IMR-90 (cell line): ENCODE measurements around the gene CEP104. TPM values are rescaled to one million over a fixed set of nuclear protein-coding genes. Genes with fewer than 3 reads are reported as not detected.

Experiments
- ATAC-seq: fragments of 200-7000 bp; cut with Tn5 transposase; 2 replicates; pipeline ENCODE4 v1.9.1; 2020; ENCODE audit warnings: low read depth, mild to moderate bottlenecking, moderate library complexity
- BruUV-seq: library from RNA; stranded (reverse); fragments of 400-500 nt; replicated peaks from 2 replicates; lab custom pipeline; 2021; lab: Mats Ljungman, UMichigan
- CTCF ChIA-PET: fragments of 300-600 bp; formaldehyde crosslinking; extraction: SDS; loops from one replicate; lab custom pipeline; 2021; ENCODE audit warnings: antibody characterized with exemption; lab: Yijun Ruan, JAX
- POLR2A ChIA-PET: fragments of 300-600 bp; sonication (Branson Sonifier 250); formaldehyde crosslinking; loops from one replicate; lab custom pipeline; 2022; ENCODE audit warnings: antibody characterized with exemption; ENCODE audit not compliant: unreplicated experiment; lab: Charles Lee
- DNase-seq: peaks from one replicate; pipeline ENCODE4 v3.0.0; 2013
- H2AFZ ChIP-seq: replicated peaks from 2 replicates; pipeline ENCODE3; 2013; ENCODE audit warnings: low read length, mild to moderate bottlenecking; ENCODE audit not compliant: poor library complexity
- H2AK5ac ChIP-seq: 2 replicates; pipeline ENCODE4 v1.6.1; 2013; ENCODE audit warnings: low read depth, low read length, inconsistent platforms
- H2AK9ac ChIP-seq: replicated peaks from 2 replicates; pipeline ENCODE3; 2013; ENCODE audit warnings: mild to moderate bottlenecking, low read depth, low read length, moderate library complexity; ENCODE audit not compliant: poor library complexity
- H2BK120ac ChIP-seq: 2 replicates; pipeline ENCODE4 v1.6.1; 2013; ENCODE audit warnings: low read depth, low read length, inconsistent platforms
- H2BK15ac ChIP-seq: 3 replicates; pipeline ENCODE4 v1.6.1; 2013; ENCODE audit warnings: low read depth, low read length, inconsistent platforms
- H2BK20ac ChIP-seq: 2 replicates; pipeline ENCODE4 v1.6.1; 2013; ENCODE audit warnings: low read depth, mild to moderate bottlenecking, inconsistent platforms, low read length, moderate library complexity
- H2BK5ac ChIP-seq: 2 replicates; pipeline ENCODE4 v1.6.1; 2013; ENCODE audit warnings: mild to moderate bottlenecking, low read depth, low read length, inconsistent platforms; ENCODE audit not compliant: poor library complexity, severe bottlenecking
- H3K14ac ChIP-seq: replicated peaks from 2 replicates; pipeline ENCODE4 v1.6.1; 2013; ENCODE audit warnings: low read depth, low read length, inconsistent platforms
- H3K18ac ChIP-seq: 2 replicates; pipeline ENCODE4 v1.6.1; 2013; ENCODE audit warnings: low read depth, low read length, control low read depth
- H3K23ac ChIP-seq: 2 replicates; pipeline ENCODE4 v1.6.1; 2013; ENCODE audit warnings: low read depth, low read length, inconsistent platforms
- H3K27ac ChIP-seq: 2 replicates; pipeline ENCODE4 v1.5.1; 2013; ENCODE audit warnings: mild to moderate bottlenecking, control low read depth, low read length; ENCODE audit not compliant: insufficient read depth
- H3K27me3 ChIP-seq: 2 replicates; pipeline ENCODE4 v1.6.1; 2013; ENCODE audit warnings: low read length; ENCODE audit not compliant: control insufficient read depth, insufficient read depth
- H3K36me3 ChIP-seq: 2 replicates; pipeline ENCODE4 v1.6.1; 2013; ENCODE audit warnings: low read length, mixed read lengths; ENCODE audit not compliant: control insufficient read depth, insufficient read depth
- H3K4ac ChIP-seq: 2 replicates; pipeline ENCODE4 v1.6.1; 2013; ENCODE audit warnings: low read depth, low read length, inconsistent platforms
- H3K4me1 ChIP-seq: 2 replicates; pipeline ENCODE4 v1.6.1; 2013; ENCODE audit warnings: low read length, mixed read lengths; ENCODE audit not compliant: control insufficient read depth, insufficient read depth
- H3K4me2 ChIP-seq: 2 replicates; pipeline ENCODE4 v1.6.1; 2013; ENCODE audit warnings: low read depth, mild to moderate bottlenecking, control low read depth, low read length, moderate library complexity
- H3K4me3 ChIP-seq: 2 replicates; pipeline ENCODE4 v1.5.1; 2013; ENCODE audit warnings: low read depth, mild to moderate bottlenecking, control low read depth, low read length, moderate library complexity; ENCODE audit not compliant: insufficient read depth
- H3K56ac ChIP-seq: 2 replicates; pipeline ENCODE4 v1.6.1; 2013; ENCODE audit warnings: low read length, inconsistent platforms; ENCODE audit not compliant: insufficient read depth; ENCODE audit errors: extremely low read depth
- H3K79me1 ChIP-seq, 2 experiments: 2 replicates each; pipeline ENCODE4 v1.6.1; 2013; ENCODE audit warnings: low read length in 2 of 2, inconsistent platforms in 1 of 2, low read depth in 1 of 2
- H3K9ac ChIP-seq: 2 replicates; pipeline ENCODE4 v1.6.1; 2013; ENCODE audit warnings: low read depth, low read length, control low read depth
- H3K9me1 ChIP-seq: 2 replicates; pipeline ENCODE4 v1.6.1; 2013; ENCODE audit warnings: low read length, inconsistent platforms; ENCODE audit not compliant: insufficient read depth
- H3K9me3 ChIP-seq: 2 replicates; pipeline ENCODE4 v1.6.1; 2013; ENCODE audit warnings: low read length; ENCODE audit not compliant: control insufficient read depth, insufficient read depth
- H4K20me1 ChIP-seq: 2 replicates; pipeline ENCODE4 v1.6.1; 2013; ENCODE audit warnings: low read length, inconsistent platforms; ENCODE audit not compliant: insufficient read depth
- H4K5ac ChIP-seq: 2 replicates; pipeline ENCODE4 v1.6.1; 2013; ENCODE audit warnings: mild to moderate bottlenecking, low read depth, low read length, control low read depth
- H4K8ac ChIP-seq, 2 experiments: 2 replicates each; pipeline ENCODE4 v1.6.1; 2013; ENCODE audit warnings: low read depth in 2 of 2, low read length in 2 of 2, control low read depth in 1 of 2, inconsistent platforms in 1 of 2
- H4K91ac ChIP-seq: 2 replicates; pipeline ENCODE4 v1.6.1; 2013; ENCODE audit warnings: low read depth, low read length, inconsistent platforms; ENCODE audit not compliant: insufficient read depth
- BHLHE40 ChIP-seq: fragments of 150-350 bp; IDR thresholded peaks from 2 replicates; pipeline ENCODE4 v1.6.1; 2016; ENCODE audit warnings: mild to moderate bottlenecking, low read depth, low read length
- CEBPB ChIP-seq: IDR thresholded peaks from 2 replicates; pipeline ENCODE4 v1.6.1; 2012; ENCODE audit warnings: low read depth, low read length, improper control_type of control experiment
- CHD1 ChIP-seq: IDR thresholded peaks from 2 replicates; pipeline ENCODE4 v1.6.1; 2012; ENCODE audit warnings: low read depth, low read length, improper control_type of control experiment
- MAZ ChIP-seq: IDR thresholded peaks from 2 replicates; pipeline ENCODE4 v1.6.1; 2012; ENCODE audit warnings: low read depth, mild to moderate bottlenecking, low read length, improper control_type of control experiment, moderate library complexity, borderline replicate concordance
- POLR2A ChIP-seq: IDR thresholded peaks from 2 replicates; pipeline ENCODE4 v1.6.1; 2012; ENCODE audit warnings: mild to moderate bottlenecking, low read depth, low read length
- RCOR1 ChIP-seq: IDR thresholded peaks from 2 replicates; pipeline ENCODE4 v1.6.1; 2012; ENCODE audit warnings: mild to moderate bottlenecking, low read length, improper control_type of control experiment; ENCODE audit not compliant: insufficient replicate concordance
- WGBS, 2 experiments: methylation state at CpG; one replicate each; pipeline versions ENCODE4 v1.1.5 to v1.1.7; 2013; ENCODE audit warnings: missing lambda C conversion rate in 2 of 2; ENCODE audit not compliant: insufficient read length in 1 of 2; ENCODE audit errors: extremely low coverage in 2 of 2; 5-methylcytosine and 5-hydroxymethylcytosine counted together
- dilution Hi-C: fragments of 300-500 bp; cut with HindIII; formaldehyde crosslinking; loops from one replicate; pipeline ENCODE4 v1.14.3; 2018; ENCODE audit warnings: low sequenced_read_pairs; ENCODE audit not compliant: unreplicated experiment
- in situ Hi-C: fragments of 300-500 bp; cut with MboI; formaldehyde crosslinking; loops from 3 replicates; pipeline ENCODE4 v1.14.3; 2019; ENCODE audit warnings: low sequenced_read_pairs, inconsistent platforms, mixed read lengths
- intact Hi-C: fragments of 100-400 bp; cut with micrococcal nuclease; formaldehyde crosslinking; loops from 2 replicates; pipeline ENCODE4 v1.10.0; 2022
- polyA plus RNA-seq, 3 experiments: library from polyadenylated mRNA; depleted of rRNA; stranded (reverse); fragments of >200 nt; gene quantifications; 2 replicates each; pipeline ENCODE4 v1.2.3, GENCODE V29; 2012; ENCODE audit warnings: low replicate concordance in 1 of 3
- total RNA-seq: library from RNA; depleted of rRNA; stranded (reverse); fragments of >200 nt; gene quantifications from 2 replicates; pipeline ENCODE4 v1.2.3, GENCODE V29; 2012
- TF ChIP-seq, protein P1 (sequence below): fragments of 150-350 bp; IDR thresholded peaks from 2 replicates; pipeline ENCODE4 v1.6.1; 2016; ENCODE audit warnings: low read depth, mild to moderate bottlenecking, low read length, moderate library complexity, borderline replicate concordance
- TF ChIP-seq, protein P2 (sequence below): fragments of 150-350 bp; IDR thresholded peaks from 2 replicates; pipeline ENCODE4 v1.6.1; 2017; ENCODE audit warnings: mild to moderate bottlenecking, antibody characterized with exemption, low read length, low read depth

The CEP104 gene
- total and polyA plus RNA-seq, 2 of the 4 experiments (the other 2 are of a cell fraction): 14.3 to 17.5 TPM

DNA sequence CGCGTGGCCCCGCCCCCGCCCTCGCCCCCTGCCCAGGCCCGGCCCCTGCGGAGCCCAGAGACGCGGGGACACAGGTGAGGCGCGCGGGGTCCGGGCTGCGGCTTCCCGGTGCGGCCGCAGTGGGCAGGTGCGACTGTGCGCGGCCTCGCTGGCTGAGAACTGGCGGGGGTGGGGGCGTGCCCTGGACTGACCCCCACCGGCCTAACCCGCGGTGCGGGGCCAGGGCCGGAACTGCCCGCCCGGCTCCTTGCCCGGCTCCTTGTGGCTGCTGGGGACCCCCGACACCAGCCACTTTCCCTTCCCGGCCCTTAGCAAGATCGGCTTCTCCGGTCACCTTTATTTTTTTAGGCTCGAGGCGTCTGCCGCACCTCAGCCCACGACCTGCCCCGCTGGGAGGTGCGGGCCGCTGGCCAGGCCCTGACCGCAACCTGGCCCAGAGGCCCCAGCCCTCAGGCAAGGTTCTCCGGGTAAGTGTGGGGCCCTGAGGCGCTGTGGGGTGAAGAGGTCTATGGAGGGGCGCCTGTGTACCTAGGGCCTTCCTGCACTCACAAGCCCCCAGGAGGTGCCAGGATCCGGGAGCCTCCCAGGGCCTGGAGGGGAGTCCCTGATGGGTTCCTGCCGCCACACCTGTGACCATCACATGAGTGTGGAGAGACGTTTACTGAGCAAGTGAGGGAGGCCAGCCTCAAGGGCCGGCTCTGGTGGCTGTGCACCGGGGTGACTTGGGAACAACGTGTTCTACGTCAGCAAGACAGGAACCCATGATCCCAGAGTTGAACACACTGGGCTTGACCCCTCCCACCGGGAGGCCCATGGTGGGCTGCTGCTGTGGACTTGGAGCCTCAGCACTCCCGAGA is 84.1 kb downstream of the CEP104 start, which contains the start of gene SMIM1:
SMIM1 (plus strand) TSS at position 35 of the 857 bp plus-strand sequence. CDS start 2,625 bp downstream, outside the sequence.
- Histone ChIP-seq H3K4me2 (peak within 1 kb of the TSS; percentile 91), H3K4me3 (peak within 1 kb of the TSS; percentile 82), H4K5ac (peak within 1 kb of the TSS; percentile 51; the same call in 1 of the 2 replicates), H3K18ac (peak within 1 kb of the TSS; percentile 59; the same call in 1 of the 2 replicates), H2AK5ac (no peak within 1 kb of the TSS), H2AK9ac (peak within 1 kb of the TSS; percentile 72), H3K36me3 (no peaks in the 10 kb centered on the region), H2AFZ (peak within 1 kb of the TSS; percentile 97), H3K4ac (peak within 1 kb of the TSS; percentile 35), H3K4me1 (peaks cover 18% of the 10 kb centered on the region), H3K27ac (no peak within 1 kb of the TSS; the same call in 1 of the 2 replicates), H3K23ac (peak within 1 kb of the TSS; percentile 59; the same call in 1 of the 2 replicates), H4K8ac (peak within 1 kb of the TSS; percentile 23 to 74; a peak in 3 of 4 replicates), H3K14ac (no peak within 1 kb of the TSS), H2BK20ac (no peak within 1 kb of the TSS), H3K9me1 (peaks cover 4% of the 10 kb centered on the region; the same call in 1 of the 2 replicates), H4K91ac (no peak within 1 kb of the TSS; the same call in none of the 2 replicates), H2BK120ac (0 out of 2 replicates have a peak within 1 kb of the TSS, but pooled peaks have one; percentile 8), H2BK15ac (no peak within 1 kb of the TSS), H3K9me3 (no peaks in the 10 kb centered on the region), H4K20me1 (no peaks in the 10 kb centered on the region), H2BK5ac (no peak within 1 kb of the TSS), H3K56ac (no peak within 1 kb of the TSS), H3K27me3 (no peaks in the 10 kb centered on the region), H3K79me1 (no peaks in the 10 kb centered on the region), H3K9ac (peak within 1 kb of the TSS; percentile 73)
- no peak for DNase-seq
- TF ChIP-seq CEBPB (no peak), POLR2A (no peak), BHLHE40 (no peak), MAZ (peak; percentile 39; the same call in 1 of the 2 replicates), RCOR1 (no peak), CHD1 (no peak)
- TF ChIP-seq, protein P1, sequence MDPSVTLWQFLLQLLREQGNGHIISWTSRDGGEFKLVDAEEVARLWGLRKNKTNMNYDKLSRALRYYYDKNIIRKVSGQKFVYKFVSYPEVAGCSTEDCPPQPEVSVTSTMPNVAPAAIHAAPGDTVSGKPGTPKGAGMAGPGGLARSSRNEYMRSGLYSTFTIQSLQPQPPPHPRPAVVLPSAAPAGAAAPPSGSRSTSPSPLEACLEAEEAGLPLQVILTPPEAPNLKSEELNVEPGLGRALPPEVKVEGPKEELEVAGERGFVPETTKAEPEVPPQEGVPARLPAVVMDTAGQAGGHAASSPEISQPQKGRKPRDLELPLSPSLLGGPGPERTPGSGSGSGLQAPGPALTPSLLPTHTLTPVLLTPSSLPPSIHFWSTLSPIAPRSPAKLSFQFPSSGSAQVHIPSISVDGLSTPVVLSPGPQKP: no peak
- TF ChIP-seq, protein P2, sequence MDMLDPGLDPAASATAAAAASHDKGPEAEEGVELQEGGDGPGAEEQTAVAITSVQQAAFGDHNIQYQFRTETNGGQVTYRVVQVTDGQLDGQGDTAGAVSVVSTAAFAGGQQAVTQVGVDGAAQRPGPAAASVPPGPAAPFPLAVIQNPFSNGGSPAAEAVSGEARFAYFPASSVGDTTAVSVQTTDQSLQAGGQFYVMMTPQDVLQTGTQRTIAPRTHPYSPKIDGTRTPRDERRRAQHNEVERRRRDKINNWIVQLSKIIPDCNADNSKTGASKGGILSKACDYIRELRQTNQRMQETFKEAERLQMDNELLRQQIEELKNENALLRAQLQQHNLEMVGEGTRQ: no peak
- dilution Hi-C loops: no loop called here
- in situ Hi-C loops: no loop called here
- ATAC-seq: peak; percentile 2
- no TSS peak for BruUV-seq
- POLR2A ChIA-PET: no interaction called here
- intact Hi-C loops: loop anchor here (2.0 kb wide), 1 partner anchor 26 kb away; no protein-coding TSS in a partner anchor
- CTCF ChIA-PET: no interaction called here
- WGBS, 2 experiments: 27% methylated on average over 10 of the region's 55 CpGs; no CpG with 5 or more reads in 1 of the 2 experiments
